WTC11 (cell line): Measurements from ENCODE around the gene TCF12.

Experiments used
- ESRRA ChIP-seq: sonication (generic); formaldehyde crosslinking; IDR thresholded peaks from 2 replicates; pipeline ENCODE4 v1.8.1; 2022; ENCODE audit warnings: mild to moderate bottlenecking, missing genetic modification reagents, borderline replicate concordance
- ZNF317 ChIP-seq: sonication (generic); formaldehyde crosslinking; IDR thresholded peaks from 2 replicates; pipeline ENCODE4 v1.8.1; 2023; ENCODE audit warnings: low read depth, mild to moderate bottlenecking, moderate library complexity, missing genetic modification reagents, borderline replicate concordance
- TF ChIP-seq, protein P1 (sequence below): fragments of 200-600 bp; IDR thresholded peaks from 2 replicates; pipeline ENCODE4 v1.8.0; 2022; ENCODE audit warnings: antibody characterized with exemption
- TF ChIP-seq, protein P2 (sequence below): sonication (generic); formaldehyde crosslinking; conservative IDR thresholded peaks from 2 replicates; pipeline ENCODE4 v1.8.1; 2022; ENCODE audit warnings: mild to moderate bottlenecking, missing genetic modification reagents

DNA sequence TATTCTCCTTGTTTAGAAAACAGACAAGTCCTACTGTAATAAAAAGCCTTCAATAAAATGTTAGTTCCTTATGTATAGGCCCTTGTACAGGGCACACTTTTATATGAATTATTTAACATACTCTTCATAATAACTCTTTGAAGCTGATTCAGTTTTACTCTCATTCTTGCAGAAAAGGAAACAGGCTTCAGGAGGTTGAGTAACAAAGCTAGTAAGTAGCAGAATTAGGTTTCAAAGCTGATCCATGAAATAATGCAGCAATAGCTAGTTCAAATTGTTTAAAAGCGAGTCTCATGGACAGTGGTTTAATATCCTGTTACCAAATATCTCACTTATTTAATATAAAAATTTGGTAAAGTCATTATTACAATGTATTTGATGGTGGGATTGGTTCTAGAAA lies 25.0 kb downstream of the TCF12 start:
- TF ChIP-seq, protein P1, sequence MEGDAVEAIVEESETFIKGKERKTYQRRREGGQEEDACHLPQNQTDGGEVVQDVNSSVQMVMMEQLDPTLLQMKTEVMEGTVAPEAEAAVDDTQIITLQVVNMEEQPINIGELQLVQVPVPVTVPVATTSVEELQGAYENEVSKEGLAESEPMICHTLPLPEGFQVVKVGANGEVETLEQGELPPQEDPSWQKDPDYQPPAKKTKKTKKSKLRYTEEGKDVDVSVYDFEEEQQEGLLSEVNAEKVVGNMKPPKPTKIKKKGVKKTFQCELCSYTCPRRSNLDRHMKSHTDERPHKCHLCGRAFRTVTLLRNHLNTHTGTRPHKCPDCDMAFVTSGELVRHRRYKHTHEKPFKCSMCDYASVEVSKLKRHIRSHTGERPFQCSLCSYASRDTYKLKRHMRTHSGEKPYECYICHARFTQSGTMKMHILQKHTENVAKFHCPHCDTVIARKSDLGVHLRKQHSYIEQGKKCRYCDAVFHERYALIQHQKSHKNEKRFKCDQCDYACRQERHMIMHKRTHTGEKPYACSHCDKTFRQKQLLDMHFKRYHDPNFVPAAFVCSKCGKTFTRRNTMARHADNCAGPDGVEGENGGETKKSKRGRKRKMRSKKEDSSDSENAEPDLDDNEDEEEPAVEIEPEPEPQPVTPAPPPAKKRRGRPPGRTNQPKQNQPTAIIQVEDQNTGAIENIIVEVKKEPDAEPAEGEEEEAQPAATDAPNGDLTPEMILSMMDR, result no peak
- TF ChIP-seq ESRRA (CRISPR knock-in tag), result no peak
- TF ChIP-seq, protein P2, sequence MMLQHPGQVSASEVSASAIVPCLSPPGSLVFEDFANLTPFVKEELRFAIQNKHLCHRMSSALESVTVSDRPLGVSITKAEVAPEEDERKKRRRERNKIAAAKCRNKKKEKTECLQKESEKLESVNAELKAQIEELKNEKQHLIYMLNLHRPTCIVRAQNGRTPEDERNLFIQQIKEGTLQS, result no peak
- TF ChIP-seq ZNF317 (CRISPR knock-in tag), result no peak
